HG03354 (cell line): Measurements from ENCODE around the gene GRAMD1C.
A peak's percentile ranks its signal among the peaks of the same experiment; 100 is the strongest.

Source experiments
- ATAC-seq: cut with Tn5 transposase; IDR thresholded peaks from one replicate; pipeline ENCODE4 v1.9.1; 2021; ENCODE audit warnings: mild to moderate bottlenecking; ENCODE audit not compliant: unreplicated experiment, poor library complexity, severe bottlenecking

Gene GRAMD1C

DNA sequence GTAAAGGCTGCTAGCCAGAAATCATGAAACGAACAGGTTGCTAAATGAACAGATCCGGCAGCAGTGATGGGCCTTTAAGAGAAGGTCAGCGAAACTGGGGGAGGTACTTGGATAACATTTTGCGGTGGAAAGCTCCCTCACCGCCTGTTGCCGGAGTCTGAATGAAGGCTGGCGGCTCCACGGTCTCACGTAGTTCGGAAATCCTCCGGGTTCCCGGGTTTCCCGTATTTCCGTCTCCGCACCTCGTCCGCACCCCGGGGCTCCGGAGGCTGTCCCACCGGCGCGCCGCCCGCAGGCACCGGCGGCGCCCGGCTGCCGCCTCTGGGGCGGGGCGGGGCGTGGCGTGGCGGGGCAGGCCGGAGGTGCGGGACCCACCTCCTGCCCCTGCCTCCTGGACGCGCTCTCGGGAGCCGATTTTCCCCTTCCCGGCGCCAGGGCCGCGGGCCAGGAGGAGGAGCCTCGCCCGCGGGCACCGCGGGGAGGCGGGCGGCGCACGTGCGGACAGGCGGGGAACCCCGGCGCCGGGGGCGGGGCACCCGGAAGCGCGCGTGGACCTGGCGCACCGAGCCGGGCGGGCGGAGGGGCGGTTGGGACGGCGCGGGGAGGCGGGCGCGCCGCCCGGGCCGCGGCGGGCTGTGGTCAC lies 108.9 kb downstream of the GRAMD1C start, which contains the start of gene ZDHHC23:
Gene ZDHHC23, plus strand, starts transcription at position 642 of the 643 bp plus-strand sequence. CDS start 790 bp downstream, outside the sequence.
- ATAC-seq, result peak; percentile 81

DNA sequence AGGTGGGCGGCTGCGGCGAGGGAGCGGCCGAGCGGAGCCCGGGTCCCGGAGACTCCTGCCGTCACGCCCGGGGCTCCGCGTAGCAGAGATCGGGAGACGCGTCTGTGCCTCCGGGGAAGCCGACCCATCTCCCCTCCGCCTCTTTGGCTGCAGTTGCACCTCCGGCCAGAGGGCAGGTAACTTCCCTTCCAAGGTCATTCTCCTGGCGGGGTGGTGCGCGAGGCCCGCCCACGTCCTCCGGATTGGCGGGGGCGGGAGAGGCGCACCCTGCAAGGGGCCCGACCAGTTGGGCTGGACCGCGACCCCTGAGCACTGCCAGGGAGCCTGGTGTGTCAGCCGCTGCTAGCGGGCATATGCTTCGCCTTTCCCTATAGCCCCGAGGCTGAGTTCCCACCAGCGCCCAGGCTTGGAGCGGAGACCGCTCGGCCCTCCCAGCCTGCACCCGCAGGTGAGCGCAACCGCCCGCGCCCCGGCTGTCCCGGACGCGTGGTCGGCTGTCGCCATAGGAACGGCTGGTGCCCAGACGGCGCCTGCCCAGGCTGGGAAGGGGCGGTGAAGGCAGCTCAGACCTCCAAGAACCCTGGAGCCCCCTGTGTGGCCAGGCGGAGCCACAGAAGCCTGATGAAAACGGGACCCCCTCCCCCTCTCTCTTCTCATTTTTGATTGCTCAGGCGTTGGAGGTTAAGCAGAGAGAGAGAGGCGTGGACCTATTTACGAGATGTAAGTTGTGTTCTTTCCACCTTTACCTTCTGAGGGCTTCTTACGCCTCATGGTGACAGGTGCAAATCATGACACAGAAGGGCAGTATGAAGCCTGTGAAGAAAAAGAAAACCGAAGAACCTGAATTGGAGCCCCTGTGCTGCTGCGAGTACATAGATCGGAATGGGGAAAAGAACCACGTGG lies 109.7 kb downstream of the GRAMD1C start:
- peak; percentile 62 for ATAC-seq

DNA sequence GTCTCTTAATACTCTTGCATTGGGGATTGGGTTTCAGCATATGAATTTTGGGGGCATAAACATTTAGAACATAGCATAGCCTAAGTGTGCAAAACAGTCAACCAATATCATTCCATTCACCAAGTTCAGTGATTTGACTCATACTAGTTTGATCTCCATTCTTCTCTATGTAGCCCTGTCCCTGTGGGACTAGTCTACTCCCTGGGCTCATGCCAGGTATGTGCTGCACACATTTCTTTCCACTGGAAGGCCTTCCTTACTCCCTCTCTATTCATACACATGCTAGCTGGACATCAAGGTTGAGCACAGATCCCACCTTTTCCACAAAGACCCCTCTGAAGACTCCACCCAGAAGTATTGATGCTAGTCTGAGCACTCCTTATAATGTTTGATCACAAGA lies 114.3 kb downstream of the GRAMD1C start:
- no peak for ATAC-seq

DNA sequence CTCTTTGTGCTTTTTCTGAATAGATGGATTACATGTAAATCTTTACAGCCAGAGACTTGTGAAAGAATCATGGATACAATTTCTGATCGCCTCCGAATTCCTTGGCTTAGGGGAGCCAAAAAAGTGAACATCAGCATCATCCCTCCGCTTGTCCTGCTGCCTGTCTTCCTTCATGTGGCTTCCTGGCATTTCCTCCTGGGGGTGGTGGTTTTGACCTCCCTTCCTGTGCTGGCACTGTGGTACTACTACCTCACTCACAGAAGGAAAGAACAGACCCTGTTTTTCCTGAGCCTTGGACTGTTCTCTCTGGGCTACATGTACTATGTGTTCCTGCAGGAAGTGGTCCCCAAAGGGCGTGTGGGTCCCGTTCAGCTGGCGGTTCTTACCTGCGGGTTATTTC lies 115.1 kb downstream of the GRAMD1C start:
- no peak for ATAC-seq

DNA sequence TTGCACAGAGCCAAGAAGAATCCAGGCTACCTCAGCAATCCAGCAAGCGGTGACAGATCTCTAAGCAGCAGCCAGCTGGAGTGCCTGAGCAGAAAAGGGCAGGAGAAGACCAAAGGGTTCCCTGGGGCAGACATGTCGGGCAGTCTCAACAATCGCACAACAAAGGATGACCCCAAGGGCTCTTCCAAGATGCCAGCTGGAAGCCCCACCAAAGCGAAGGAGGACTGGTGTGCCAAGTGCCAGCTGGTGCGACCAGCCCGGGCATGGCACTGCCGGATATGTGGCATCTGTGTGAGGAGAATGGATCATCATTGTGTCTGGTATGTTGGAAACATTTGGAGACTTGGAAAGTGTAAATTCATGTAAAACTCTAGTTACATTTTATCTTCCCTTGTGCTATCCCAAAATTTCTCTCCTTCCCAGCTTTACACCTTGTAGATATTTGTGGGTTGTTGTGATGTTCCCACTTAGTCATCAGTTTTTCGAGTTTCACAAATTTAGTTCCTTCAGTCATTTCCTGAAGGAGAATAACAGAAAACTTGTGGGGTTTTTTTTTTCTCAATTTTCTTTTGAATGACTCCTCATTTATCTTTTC lies 115.6 kb downstream of the GRAMD1C start:
- ATAC-seq, result no peak

DNA sequence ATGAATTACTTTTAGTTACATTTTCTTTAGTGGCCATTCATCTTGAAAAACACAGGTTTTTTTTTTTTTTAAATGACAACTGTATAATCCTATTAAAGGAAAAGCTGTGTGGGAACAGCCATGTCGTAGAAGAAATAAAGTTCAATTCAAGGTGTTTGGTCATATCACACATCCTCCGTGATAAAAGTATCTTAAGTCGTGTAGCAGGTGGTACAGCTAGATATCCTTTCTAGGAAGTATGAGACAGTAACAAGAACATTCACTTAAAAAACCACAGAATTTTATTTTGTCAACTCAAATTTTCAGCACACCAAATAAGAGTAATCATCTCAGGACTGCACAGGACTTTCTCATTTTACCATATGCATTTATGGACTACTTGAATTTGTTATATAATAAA lies 125.3 kb downstream of the GRAMD1C start:
- no peak for ATAC-seq

DNA sequence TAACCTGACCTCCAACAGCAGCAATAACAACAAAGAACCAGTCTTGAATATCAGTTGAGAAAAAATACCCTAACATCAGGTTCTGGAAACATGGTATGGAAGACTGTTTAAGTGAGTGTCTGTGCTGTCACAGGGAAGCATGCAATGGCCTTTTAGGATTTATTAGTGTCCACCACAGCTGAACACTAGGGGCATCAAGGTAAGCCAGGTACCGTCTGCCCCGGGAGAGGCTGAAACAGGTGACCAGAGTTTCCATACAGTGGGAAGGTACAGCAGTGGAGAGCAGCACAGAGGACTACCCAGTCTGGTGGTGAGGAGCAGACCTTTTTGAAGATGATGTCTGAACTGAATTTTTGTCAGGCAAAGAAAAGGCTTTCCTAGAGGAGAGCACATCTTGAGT lies 127.6 kb downstream of the GRAMD1C start:
- no peak for ATAC-seq

DNA sequence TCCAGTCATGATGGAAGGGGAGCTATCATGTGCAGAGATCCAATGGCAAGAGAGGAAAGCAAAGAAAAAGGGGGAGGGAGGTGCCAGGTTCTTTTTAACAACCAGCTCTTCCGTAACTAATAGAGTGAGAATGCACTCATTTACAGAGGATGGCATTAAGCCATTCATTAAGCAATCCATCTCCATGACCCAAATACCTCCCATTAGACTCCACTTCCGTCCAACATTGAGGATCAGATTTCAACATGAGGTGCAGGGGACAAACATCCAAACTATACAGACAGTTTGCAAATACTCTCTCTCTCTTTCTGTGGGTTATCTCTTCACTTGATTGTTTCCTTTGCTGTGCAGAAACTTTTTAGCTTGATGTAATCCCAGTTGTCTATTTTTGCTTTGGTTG lies 130.4 kb downstream of the GRAMD1C start:
- no peak for ATAC-seq

DNA sequence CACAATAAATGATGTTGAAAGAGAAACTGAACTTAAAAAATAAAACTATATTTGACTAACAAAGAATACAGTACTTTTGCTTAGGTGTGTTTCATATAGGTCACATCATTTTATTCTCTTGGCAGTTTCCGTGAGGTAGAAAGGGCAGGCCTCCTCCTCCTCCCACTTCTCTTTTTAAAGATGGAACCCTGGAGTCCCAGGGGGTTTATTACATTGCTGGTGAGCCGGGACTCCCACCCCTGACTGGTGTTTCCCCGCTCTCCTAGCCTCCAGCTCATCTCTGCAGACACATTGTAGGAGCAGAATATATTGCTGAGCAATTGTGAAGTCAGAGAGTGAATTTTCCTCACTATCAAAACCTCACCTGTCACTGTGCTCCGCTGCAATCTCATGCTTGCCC lies 139.2 kb downstream of the GRAMD1C start:
- no peak for ATAC-seq

DNA sequence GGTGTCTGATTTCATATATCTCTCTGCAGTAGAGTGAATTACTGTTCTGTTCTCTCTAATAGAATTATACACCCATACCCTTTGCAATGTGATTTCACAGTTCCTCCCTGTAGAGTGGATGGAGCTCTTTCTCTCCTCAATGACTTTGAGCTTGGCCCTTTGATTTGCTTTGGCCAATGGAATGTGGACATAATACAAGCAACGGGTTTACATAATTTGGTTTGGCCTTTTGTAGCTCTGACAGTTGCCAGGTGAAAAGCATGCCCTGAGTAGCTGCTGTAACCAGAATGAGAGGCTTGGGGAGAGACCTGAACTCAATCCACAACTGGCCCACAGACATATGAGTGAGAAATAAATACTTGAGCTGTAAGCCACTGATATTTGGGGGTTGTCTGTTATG lies 141.3 kb downstream of the GRAMD1C start:
- ATAC-seq, result no peak

DNA sequence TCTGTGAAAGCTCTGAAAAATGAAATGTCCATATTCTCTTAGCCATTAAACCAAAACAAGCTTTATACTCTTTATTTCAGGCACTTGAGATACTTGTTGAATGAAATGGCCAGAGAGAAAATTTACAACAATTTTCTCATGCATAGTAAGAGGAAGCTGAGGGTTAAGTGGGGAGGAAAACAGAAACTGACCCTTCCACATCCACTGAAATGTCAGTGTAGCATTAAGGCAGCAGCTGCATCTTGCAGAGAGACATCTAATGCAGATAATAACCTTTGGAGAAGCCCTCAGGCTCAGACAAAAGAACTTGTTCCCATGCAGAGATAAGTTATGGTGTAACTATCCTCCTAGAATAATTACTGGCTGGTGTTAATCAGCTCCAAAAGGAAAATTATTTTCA lies 143.2 kb downstream of the GRAMD1C start:
- ATAC-seq, result no peak

DNA sequence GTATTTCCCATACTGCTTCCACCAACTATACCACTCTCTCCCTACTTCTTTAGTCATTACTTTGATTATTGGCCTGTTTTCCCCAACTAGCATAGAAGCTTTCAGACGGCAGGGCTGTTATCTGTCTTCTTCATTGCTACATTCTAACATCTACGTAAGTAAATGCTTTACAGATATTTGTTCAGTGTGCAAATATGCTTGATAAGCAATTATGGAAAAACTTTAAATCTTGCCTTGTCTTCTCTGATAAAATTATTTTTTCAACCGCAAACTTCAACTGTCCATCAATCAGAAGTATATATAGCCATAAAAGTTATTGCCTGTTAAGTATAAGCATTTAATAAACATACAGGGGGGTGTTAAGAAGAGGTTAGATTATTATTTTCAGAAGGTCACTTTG lies 145.0 kb downstream of the GRAMD1C start:
- ATAC-seq, result no peak

DNA sequence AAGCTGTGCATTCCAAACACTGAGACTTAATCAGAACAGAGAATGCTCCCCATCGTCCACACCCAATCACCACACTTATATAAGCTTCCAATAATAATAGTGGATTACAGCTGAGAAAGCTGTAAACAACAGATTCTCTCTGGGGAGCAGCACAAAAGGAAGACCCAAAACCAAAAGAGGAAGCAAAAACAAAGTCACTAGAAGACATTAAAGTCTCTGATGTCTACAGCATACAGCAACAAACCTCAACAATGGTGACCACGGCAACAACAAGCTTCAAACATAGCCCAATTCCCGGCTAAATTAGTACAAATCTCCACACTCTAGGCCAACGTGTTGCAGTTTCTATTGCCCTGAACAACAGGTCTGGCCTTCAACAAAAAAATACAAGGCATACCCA lies 147.0 kb downstream of the GRAMD1C start:
- peak; percentile 83 for ATAC-seq
